ENCODE data around the gene EBNA1BP2. TPM values are rescaled to one million over a fixed set of nuclear protein-coding genes. Genes with fewer than 3 reads are reported as not detected.

The EBNA1BP2 gene
- total and polyA plus RNA-seq, 10 of the 15 experiments (the other 5 are each of a cell fraction or from before 2014, with no cell fraction given), result 57.5 to 275 (median 133) TPM

DNA sequence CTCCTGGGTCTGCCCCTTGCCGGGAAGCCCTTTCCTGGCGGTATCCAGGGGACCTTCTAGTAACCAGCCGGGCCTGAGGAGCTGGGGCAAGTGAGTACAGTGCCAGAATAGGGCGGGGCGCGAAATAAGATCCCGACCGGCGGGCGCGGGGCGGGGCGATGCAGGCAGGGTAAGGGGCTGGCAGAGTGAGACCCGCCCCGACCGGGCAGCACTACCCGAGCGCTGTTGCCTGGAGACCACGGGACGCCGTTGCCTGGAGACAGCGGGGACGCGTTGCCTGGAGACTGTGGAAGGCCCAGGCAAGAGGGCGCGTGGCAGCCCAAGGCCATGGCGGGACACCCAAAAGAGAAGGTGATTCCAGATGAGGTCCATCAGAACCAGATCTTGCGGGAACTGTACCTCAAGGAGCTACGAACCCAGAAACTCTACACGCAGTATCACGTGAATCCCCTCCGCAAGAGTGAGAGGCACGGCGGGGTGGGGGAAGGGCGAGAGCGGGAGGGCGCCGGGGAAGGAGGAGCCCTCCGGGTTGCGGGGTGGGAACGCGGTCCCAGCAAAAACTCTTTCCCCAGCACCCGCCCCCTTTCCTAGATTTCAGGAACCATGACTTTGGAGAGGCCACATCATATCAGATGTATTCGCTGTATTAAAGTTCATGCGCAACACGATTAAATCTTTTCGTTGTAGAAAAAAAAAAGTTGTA lies 24.3 kb downstream of the EBNA1BP2 start:
- SMC1A ChIA-PET (ENCODE audit: uncharacterized antibody, unreplicated experiment), result no interaction called here
- intact Hi-C loops (cut with micrococcal nuclease; ENCODE audit: unreplicated experiment) (no loop called here), in situ Hi-C loops (cut with MboI) (no loop called here)
- no peaks in the 10 kb centered on the region for H3K4me1 ChIP-seq (ENCODE audit: control insufficient read depth, insufficient read depth, low read length)
- no peak overlapping the region for H3K9ac ChIP-seq (ENCODE audit: control insufficient read depth, insufficient read depth, low read length)
- no peak for FAIRE-seq
- DNase-seq (ENCODE audit: low read depth, low spot score), result no peak
- H3K27ac ChIP-seq (ENCODE audit: control insufficient read depth, insufficient read depth), result no peak overlapping the region
- H3K36me3 ChIP-seq (ENCODE audit: control insufficient read depth in 2 of 2, insufficient read depth in 2 of 2, low read length in 1 of 2), result no peaks in the 10 kb centered on the region
- peaks cover 6 to 9% of the 10 kb centered on the region in 2 experiments for H3K27me3 ChIP-seq (replicated peaks in 1 of 2; ENCODE audit: control insufficient read depth in 2 of 2, insufficient read depth in 2 of 2, low read length in 1 of 2)
- BruUV-seq (replicated peaks), result no TSS peak
- POLR2A ChIA-PET, result no interaction called here
- 29% methylated on average over 39 of the region's 47 CpGs for WGBS (ENCODE audit: insufficient coverage, insufficient replicate concordance, low lambda C conversion rate, missing lambda C conversion rate)
- no peaks in the 10 kb centered on the region for H4K20me1 ChIP-seq (ENCODE audit: control insufficient read depth, insufficient read depth)
- RAD21 ChIA-PET (ENCODE audit: unreplicated experiment), result no interaction called here
- H3K4me3 ChIP-seq, result no peak overlapping the region
- no peaks in the 10 kb centered on the region for H3K79me2 ChIP-seq (ENCODE audit: control insufficient read depth, insufficient read depth, low read length)
- TF ChIP-seq SMC3 (IDR thresholded peaks at IDR 0.05; ENCODE audit: borderline replicate concordance, low read length), result no peak
- peak; percentile 54; the same call in 1 of the 2 replicates for TF ChIP-seq BMI1 (IDR thresholded peaks at IDR 0.05; ENCODE audit: borderline replicate concordance)
- TF ChIP-seq SRF (IDR thresholded peaks at IDR 0.05; ENCODE audit: low read depth in 2 of 2, low read length in 2 of 2), result 0 out of 4 replicates have a peak, but pooled peaks of 1 of the 2 experiments have one; percentile 13
- H3K9me3 ChIP-seq (replicated peaks; ENCODE audit: control insufficient read depth, insufficient read depth, low read length), result no peaks in the 10 kb centered on the region; the same call in 2 of the 3 replicates
- ATAC-seq, result no peak; the same call in 2 of the 3 replicates
- no peak overlapping the region for H2AFZ ChIP-seq (ENCODE audit: control insufficient read depth, low read depth, low read length)
- H3K4me2 ChIP-seq (ENCODE audit: control insufficient read depth, insufficient read depth), result no peak overlapping the region
- CTCF ChIA-PET, result no interaction called here

GRCh38 chr1:43144237-43144636 lies 27.9 kb downstream of the EBNA1BP2 start:
- Histone ChIP-seq H3K9me3 (replicated peaks; ENCODE audit: control insufficient read depth, insufficient read depth, low read length) (no peaks in the 10 kb centered on the region; the same call in 2 of the 3 replicates), H2AFZ (ENCODE audit: control insufficient read depth, low read depth, low read length) (no peak overlapping the region), H3K4me1 (ENCODE audit: control insufficient read depth, insufficient read depth, low read length) (no peaks in the 10 kb centered on the region), H3K4me2 (ENCODE audit: control insufficient read depth, insufficient read depth) (no peak overlapping the region), H3K36me3 (ENCODE audit: control insufficient read depth in 2 of 2, insufficient read depth in 2 of 2, low read length in 1 of 2) (no peaks in the 10 kb centered on the region), H4K20me1 (ENCODE audit: control insufficient read depth, insufficient read depth) (no peaks in the 10 kb centered on the region), H3K27me3 (replicated peaks in 1 of 2; ENCODE audit: control insufficient read depth in 2 of 2, insufficient read depth in 2 of 2, low read length in 1 of 2) (peaks cover 6 to 7% of the 10 kb centered on the region in 2 experiments), H3K79me2 (ENCODE audit: control insufficient read depth, insufficient read depth, low read length) (no peaks in the 10 kb centered on the region), H3K4me3 (no peak overlapping the region), H3K27ac (ENCODE audit: control insufficient read depth, insufficient read depth) (no peak overlapping the region), H3K9ac (ENCODE audit: control insufficient read depth, insufficient read depth, low read length) (no peak overlapping the region)
- CTCF ChIA-PET, result interaction anchor here (1.0 kb wide), 1 partner anchor 70 kb away, joined by 4 read pairs; no protein-coding TSS in a partner anchor
- SMC1A ChIA-PET (ENCODE audit: uncharacterized antibody, unreplicated experiment), result no interaction called here
- RAD21 ChIA-PET (ENCODE audit: unreplicated experiment), result no interaction called here
- ATAC-seq (no peak), FAIRE-seq (no peak), DNase-seq (ENCODE audit: low read depth, low spot score) (no peak)
- in situ Hi-C loops (cut with MboI) (no loop called here), intact Hi-C loops (cut with micrococcal nuclease; ENCODE audit: unreplicated experiment) (no loop called here)
- BruUV-seq (replicated peaks), result no TSS peak
- POLR2A ChIA-PET, result no interaction called here
- TF ChIP-seq PAX5 (IDR thresholded peaks at IDR 0.05; ENCODE audit: borderline replicate concordance, low read depth, low read length) (no peak), HDAC6 (IDR thresholded peaks at IDR 0.05; ENCODE audit: unreplicated experiment) (no peak), NR2F1 (conservative IDR thresholded peaks at IDR 0.05) (no peak), YBX1 (IDR thresholded peaks at IDR 0.05) (no peak), HSF1 (IDR thresholded peaks at IDR 0.05; ENCODE audit: low read depth, low read length) (no peak), BACH1 (IDR thresholded peaks at IDR 0.05; ENCODE audit: borderline replicate concordance) (no peak), NR2C2 (IDR thresholded peaks at IDR 0.05; ENCODE audit: borderline replicate concordance, control insufficient read depth, insufficient read length, low read depth) (no peak), BHLHE40 (IDR thresholded peaks at IDR 0.05; ENCODE audit: borderline replicate concordance in 1 of 2, low read depth in 2 of 2, low read length in 1 of 2) (no peak), MXI1 (IDR thresholded peaks at IDR 0.05; ENCODE audit: low read depth, low read length) (no peak)
- TF ChIP-seq, protein P1, sequence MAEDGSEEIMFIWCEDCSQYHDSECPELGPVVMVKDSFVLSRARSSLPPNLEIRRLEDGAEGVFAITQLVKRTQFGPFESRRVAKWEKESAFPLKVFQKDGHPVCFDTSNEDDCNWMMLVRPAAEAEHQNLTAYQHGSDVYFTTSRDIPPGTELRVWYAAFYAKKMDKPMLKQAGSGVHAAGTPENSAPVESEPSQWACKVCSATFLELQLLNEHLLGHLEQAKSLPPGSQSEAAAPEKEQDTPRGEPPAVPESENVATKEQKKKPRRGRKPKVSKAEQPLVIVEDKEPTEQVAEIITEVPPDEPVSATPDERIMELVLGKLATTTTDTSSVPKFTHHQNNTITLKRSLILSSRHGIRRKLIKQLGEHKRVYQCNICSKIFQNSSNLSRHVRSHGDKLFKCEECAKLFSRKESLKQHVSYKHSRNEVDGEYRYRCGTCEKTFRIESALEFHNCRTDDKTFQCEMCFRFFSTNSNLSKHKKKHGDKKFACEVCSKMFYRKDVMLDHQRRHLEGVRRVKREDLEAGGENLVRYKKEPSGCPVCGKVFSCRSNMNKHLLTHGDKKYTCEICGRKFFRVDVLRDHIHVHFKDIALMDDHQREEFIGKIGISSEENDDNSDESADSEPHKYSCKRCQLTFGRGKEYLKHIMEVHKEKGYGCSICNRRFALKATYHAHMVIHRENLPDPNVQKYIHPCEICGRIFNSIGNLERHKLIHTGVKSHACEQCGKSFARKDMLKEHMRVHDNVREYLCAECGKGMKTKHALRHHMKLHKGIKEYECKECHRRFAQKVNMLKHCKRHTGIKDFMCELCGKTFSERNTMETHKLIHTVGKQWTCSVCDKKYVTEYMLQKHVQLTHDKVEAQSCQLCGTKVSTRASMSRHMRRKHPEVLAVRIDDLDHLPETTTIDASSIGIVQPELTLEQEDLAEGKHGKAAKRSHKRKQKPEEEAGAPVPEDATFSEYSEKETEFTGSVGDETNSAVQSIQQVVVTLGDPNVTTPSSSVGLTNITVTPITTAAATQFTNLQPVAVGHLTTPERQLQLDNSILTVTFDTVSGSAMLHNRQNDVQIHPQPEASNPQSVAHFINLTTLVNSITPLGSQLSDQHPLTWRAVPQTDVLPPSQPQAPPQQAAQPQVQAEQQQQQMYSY (CRISPR knock-in tag; IDR thresholded peaks at IDR 0.05), result no peak
